Erythroblast (primary cell): ENCODE measurements around the gene GPC5.
"Not testable (repeated sequence)": the region's sequence is repeated elsewhere in the genome, so short reads cannot be mapped to it uniquely, and the experiment has no call there.

Experiments
- DNase-seq, 2 experiments: peaks; one replicate each; lab custom pipeline; 2025; lab: John Stamatoyannopoulos, UW
- GATA1 ChIP-seq: IDR thresholded peaks from 2 replicates; pipeline ENCODE4 v1.6.1; 2011; ENCODE audit warnings: low read depth, mild to moderate bottlenecking, control low read depth, low read length, moderate library complexity
- POLR2A ChIP-seq: IDR thresholded peaks from 2 replicates; pipeline ENCODE4 v1.6.1; 2011; ENCODE audit warnings: mild to moderate bottlenecking, low read length

Gene GPC5

GRCh38 chr13:92727118-92727517 lies 1328.7 kb downstream of the GPC5 start:
- TF ChIP-seq GATA1 (no peak), POLR2A (no peak)
- DNase-seq = no peak

- TF ChIP-seq POLR2A (no peak), GATA1 (no peak)
- DNase-seq = no peak
These were observed 1335.6 kb downstream of the GPC5 start for GRCh38 chr13:92734068-92734467.

DNA sequence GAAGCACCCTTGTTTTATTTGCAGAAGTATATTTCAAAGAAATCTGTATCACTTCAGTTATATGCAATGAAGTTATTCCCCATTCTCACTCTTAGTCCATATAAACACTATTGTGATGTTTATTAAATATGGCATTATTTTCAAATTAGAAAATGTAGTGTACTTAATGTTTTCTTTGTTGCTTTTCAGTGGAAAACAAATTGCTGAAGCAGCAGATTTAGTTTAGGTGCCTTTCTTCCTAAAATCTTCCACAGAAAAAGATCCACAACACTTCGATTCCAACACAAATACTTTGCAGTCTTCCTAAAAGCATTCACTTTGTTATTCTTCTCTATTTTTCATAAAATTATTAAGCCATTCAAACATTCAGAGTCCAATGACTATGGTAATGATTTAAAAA lies 1336.1 kb downstream of the GPC5 start:
- DNase-seq = no peak
- TF ChIP-seq POLR2A (no peak), GATA1 (no peak)

DNA sequence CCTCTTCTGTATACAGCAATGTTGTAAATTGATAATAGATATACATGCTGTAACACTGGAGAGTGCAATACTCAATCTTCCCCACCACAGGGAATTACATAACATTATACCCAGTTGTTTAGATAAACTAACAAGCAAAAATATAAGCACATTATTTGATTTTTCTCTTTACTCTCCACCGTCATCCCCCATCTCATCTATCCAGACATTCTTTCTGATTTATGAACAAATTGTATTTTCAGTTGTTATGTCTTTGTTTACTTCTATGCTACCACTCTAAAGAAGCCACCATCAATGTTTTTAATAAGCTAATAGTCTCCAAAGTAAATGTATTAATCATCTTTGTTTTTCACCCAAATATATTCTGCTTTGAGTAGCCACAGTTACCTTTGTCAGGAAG lies 1337.5 kb downstream of the GPC5 start:
- TF ChIP-seq POLR2A = no peak
- no peak for TF ChIP-seq GATA1
- DNase-seq = no peak

- no peak for DNase-seq
- TF ChIP-seq GATA1 (no peak), POLR2A (no peak)
These were observed 1340.9 kb downstream of the GPC5 start for GRCh38 chr13:92739306-92739818.

DNA sequence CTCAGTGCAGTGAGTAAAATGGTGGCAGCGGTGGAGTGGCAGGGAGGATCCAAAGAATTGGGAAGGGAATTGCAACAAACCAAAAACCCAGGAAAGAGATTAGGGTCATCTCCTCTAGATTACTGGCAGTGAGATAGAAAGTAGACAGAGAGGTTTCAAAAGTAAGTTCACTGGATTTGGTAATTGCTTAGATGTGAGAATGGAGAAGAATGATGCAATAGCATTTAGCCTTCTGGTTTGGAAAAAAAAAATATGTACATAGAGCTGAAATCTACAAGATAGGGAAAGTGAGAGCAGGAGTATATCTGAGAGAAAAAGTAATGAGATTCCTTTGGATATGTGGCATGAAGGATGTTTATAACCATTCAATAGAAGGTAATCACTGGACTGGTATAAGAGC lies 1345.6 kb downstream of the GPC5 start:
- no peak for DNase-seq
- TF ChIP-seq GATA1 (no peak), POLR2A (no peak)

- no peak for DNase-seq
- TF ChIP-seq GATA1 (no peak), POLR2A (no peak)
These were observed 1346.8 kb downstream of the GPC5 start for GRCh38 chr13:92745258-92745657.

DNA sequence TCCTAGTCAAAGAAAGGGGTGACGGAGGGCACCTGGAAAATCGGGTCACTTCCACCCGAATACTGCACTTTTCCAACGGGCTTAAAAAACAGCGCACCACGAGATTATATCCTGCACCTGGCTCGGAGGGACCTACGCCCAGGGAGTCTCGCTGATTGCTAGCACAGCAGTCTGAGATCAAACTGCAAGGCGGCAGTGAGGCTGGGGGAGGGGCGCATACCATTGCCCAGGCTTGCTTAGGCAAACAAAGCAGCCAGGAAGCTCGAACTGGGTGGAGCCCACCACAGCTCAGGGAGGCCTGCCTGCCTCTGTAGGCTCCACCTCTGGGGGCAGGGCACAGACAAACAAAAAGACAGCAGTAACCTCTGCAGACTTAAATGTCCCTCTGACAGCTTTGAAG lies 1354.3 kb downstream of the GPC5 start:
- DNase-seq = not testable (repeated sequence)

DNA sequence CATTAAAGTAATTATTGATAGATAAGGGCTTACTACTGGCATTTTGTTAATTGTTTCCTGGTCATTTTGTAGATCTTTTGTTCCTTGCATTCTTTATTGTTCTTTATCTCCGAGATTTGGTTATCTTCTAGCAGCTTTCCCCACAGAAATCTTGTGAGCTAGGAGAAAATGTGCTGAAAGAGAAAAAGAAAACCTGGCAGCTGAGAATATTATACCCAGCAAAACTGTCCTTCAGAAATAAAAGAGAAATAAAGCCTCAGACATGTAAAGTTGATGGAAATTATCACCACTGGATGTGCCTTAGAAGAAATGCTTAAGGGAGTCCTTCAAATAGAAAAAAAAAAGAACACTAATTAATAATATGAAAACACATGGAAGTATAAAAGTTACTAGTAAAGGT lies 1363.3 kb downstream of the GPC5 start:
- TF ChIP-seq GATA1 (no peak), POLR2A (no peak)
- no peak for DNase-seq

DNA sequence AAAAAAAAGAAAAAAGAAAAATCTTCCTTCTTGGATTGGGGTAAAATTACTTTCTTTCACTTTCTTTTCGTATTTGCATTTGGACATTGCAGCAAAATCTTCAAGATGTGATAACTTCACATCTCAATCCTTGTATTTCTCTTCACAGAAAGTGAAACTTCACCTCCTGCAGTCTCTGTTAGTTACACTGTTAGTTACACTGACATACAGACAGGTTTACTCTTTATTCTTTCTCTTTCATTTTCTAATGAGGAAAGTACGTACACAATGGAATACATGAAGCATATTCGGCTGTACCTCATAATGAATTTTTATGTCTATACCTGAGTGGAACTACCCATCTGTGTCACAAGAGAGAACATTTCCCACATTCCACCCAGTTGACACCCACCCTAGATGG lies 1369.0 kb downstream of the GPC5 start:
- no peak for DNase-seq
- TF ChIP-seq GATA1 (no peak), POLR2A (no peak)

- no peak for TF ChIP-seq GATA1
- no peak for TF ChIP-seq POLR2A
- DNase-seq = no peak
These were observed 1370.2 kb downstream of the GPC5 start for GRCh38 chr13:92768602-92769001.

DNA sequence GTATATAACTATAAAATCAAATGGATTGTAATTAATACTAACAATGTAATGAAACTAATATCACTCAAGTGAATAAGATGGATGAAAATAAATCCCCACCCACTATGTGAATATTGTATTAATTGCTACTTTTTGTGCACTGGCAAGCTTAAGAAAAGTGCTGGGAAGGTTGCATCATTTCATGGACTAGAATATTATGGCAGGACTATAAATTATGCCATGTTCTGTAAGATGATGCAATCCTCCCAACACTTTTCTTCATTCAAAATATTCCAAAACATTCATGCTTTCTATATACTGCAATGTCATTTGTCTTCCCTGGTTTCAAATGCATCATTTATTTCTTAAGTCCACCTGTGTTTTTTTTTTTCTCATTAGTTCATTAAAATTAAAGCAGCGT lies 1370.6 kb downstream of the GPC5 start:
- DNase-seq = no peak

GRCh38 chr13:92775658-92776057 lies 1377.2 kb downstream of the GPC5 start:
- no peak for TF ChIP-seq GATA1
- no peak for TF ChIP-seq POLR2A
- DNase-seq = no peak

More for the DNA sequence above, 1370.6 kb downstream of the GPC5 start:
- TF ChIP-seq GATA1 (no peak), POLR2A (no peak)

DNA sequence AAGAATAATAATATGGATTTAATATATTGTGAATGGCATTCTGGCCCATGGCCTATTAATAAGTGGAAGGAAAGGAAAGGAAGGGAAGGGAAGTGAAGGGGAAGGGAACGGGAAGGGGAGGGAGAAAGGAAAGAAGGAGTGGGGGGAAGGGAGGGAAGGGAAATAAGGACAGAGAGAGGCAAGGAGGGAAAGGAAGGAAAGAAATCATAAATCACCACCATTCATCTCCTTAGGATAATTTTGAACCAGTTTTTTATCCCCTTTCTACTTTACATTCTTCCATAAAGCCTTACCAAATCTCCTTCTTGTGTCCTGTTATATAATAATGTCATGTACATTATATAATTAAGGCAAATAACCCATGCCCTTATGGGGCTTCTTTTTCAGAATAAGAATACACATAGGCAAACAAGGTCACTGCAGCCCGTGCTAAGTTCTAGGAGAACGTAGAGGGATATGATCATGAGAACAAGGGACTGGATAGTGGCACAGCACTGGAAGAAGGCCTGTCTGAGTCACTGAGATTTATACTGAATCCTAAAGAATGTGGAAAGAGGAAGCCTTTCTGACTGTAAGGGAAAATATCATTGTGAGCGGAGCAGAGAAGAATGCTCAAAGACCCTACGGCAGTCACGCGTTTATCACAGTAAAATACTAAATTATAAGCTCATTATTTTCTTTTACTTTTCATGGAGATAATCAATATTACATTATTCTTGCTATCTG lies 1383.7 kb downstream of the GPC5 start:
- no peak for TF ChIP-seq GATA1
- no peak for TF ChIP-seq POLR2A
- DNase-seq = no peak

- no peak for DNase-seq
- TF ChIP-seq POLR2A (no peak), GATA1 (no peak)
These were observed 1404.4 kb downstream of the GPC5 start for GRCh38 chr13:92802776-92803175.
